ENCODE data around the gene HOXB1.

Gene HOXB1
- 0 reads per million in 3 experiments for total RNA-seq

DNA sequence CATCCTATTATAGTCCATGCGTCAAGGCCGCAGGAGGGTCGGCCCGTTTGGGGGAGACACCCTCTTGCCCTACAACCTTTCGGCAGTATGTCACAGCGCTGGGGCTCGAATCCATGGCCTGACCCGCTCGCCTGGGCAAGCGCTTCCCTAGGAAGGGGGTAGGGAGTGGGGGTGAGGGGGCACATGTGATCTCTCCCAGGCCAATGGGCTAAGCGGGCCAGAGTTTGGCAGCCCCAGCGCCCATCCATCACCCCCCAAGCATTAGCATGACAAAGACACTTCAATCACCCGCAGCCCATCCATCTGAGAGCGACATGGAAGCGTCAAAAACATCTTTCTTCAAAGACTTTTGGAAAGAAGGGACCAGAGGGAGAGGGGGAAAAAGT is at the start of gene HOXB1:
TSS of gene HOXB1 (minus strand) at position 125 of the 386 bp plus-strand sequence. CDS start at position 18, 107 bp downstream.
- DNase-seq = no peak

DNA sequence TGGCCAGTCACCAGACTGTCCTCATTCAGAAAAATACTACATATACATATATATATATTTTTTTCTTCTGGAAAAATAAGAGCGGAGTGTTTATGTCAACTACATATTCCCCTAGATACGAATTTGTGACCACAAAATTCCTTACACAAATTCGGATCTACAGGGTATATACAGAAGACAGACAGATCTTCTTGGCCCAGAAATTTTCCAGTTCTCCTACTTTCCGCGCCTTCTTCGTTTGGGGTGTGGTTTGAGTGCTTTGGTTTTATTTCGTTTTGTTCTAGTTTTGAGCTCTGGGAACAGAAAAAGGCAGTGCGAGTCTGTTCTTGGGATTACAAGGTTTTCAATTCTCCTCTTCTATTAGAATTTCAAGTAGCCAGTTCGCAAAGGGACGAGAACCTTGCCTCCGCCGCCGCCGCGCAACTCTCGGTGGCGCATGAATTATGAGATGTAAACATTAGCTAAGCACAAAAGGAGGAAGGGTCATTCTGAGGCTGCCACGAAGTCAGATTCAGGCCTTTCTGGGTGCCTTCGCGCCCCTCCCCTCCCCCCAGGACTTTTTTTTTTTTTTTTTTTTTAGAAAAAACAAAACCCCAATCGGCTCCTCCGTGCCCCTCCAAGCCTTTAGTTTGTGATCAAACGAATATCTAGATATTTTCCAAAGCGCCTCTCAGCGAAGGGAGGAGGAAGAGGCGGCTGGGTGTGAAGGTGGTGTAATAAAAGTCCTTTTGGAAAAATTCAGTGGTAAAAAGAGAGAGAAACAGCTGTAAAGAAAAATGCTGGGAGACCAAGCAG is 49.1 kb upstream of the HOXB1 start:
- DNase-seq = no peak

DNA sequence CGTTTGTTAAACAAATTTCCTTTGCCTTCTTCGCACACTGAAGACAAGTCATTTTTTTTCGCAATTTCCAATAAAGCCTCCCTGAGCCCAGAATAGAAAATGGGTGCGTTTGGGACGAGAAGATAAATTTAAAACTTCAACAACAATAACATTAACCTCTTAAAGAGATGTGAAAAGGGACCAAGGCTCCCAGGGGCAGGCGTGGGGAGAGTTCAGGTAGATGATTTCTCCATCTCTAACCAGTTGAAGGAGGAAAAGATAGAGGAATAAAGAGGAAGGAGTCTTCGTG is 48.6 kb upstream of the HOXB1 start:
- no peak for DNase-seq

DNA sequence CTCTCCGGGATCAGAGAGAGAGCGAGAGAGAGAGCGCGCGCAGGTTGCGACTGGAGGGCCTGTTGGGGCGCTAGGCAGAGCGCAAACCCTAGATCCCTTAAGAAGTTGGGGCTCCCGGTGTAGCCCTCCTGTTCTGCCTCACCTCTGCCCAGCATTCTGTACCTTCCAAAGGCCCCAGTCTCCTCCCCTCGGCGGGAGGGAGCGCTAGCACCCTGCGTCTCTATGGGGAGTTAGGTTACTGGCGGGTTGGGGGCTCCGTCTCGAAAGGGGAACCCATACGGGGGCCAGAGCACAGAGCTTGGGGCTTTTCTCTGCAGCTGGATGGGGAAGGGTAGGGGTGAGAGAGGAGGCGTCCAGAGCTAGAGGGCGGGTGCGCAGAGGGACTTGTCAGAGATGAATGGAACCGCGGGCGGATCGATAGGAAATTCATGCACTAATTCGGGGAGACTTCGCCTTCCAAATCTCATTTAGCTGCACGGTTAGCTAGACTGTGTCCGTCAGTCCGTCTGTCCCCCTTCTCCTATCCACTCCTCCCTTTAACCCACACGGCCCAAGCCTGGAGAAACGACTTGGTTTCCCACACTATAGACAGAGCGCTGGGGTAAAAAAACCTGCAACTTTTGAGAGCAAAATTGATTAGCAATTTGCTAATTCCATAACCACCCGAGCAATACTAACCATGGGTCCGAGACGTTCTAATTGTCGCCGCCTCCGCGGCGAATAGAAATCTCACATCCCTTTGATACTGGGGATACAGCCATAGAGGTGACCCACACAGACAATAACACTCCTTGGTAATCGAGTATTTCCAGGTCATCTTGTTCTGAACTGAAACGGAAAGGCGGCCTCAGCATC is 48.0 kb upstream of the HOXB1 start:
- DNase-seq = no peak

DNA sequence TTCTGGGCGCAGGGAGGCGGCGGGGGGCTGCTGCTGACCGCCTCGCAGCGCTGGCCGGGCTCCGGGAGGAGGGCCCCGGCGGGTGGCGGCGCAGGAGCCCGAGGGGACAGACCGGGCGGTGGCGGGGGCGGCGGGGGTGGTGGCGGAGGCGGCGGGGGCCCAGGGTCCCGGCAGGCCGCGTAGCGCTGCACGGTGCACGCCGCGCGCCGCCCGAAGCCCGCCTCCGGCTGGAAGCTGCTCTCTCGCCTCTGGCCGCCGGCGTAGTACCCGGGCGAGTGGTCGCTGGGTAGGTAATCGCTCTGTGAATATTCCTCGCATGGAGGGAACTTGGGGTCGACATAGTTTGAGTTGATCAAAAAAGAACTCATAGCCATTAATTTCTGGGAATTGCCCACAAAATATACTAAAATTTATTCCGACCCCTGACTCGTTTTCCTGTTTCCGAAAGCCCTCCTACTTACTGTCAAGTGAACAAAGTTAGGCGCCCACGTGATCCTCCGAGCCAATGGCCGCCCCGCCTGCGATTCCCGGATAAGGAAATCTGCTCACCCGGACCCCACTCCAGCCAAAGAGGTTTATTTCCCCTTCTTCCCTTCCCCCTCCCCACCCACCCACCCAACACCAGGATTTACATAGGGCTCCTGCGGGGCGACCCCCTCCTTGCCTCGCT is 47.3 kb upstream of the HOXB1 start, which contains the start of gene HOXB4:
TSS of gene HOXB4 (minus strand) at position 405 of the 670 bp plus-strand sequence. CDS start at position 374, 31 bp downstream.
- DNase-seq = peak; percentile 70

DNA sequence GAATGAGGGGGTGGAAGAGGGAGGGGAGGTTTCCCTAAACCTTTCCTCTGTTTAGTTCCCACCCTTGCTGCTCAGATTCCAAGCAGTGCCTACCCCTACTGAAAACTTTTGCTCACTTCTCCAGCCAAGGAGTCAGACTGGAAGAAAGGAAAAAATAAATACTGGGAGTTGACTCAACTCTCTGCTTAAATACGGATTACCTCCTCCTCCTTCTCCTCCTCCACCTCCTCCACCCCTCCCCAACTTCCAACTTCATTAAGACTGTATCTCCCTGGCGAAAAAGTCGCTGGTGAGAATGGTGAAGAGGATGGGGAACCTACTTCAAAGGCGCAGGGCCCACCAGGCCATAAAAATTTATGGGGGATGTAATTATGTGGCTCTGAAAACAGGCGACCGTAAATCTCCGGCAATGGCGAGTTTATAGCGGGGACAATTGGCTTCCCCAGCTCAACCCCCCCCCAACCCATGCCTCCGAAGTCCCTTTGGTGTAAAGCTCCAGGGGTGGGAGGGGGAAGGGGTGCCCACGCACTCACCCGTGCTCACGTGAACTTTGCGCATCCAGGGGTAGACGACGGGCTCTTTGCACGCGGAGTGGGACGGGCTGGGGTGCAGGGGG is 46.6 kb upstream of the HOXB1 start:
- DNase-seq = no peak

DNA sequence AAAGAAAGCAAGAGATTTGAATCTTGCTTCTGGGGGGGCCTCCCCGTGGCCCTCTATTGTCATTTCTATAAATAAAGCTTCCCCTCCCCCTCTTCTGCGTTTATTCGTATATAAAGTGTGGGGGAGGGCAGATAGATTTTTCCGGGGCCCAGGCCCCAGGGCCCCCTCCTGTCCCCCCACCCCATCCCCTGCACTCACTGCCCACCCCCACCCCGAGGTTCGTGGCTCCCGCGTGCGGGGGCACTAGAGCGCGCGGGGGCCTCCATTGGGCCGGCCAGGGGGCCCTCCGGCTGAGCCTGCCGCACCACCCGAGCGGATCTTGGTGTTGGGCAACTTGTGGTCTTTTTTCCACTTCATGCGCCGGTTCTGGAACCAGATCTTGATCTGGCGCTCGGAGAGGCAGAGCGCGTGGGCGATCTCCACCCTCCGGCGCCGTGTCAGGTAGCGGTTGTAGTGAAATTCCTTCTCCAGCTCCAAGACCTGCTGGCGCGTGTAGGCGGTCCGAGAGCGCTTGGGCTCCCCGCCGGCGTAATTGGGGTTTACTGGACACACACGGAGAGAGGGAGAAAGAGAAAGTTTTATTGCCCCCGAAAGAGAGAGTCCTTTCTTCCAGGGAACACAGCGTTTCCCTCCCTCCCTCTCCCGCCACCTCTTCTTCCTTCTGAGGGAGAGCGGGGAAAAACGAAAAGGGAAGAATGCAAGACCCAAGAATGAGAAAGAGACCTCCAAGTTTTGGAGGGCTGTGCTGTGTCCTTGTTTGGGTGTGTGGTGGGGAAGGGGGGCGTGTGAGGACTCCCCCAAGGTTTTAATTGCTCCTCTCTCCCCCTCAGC is 45.9 kb upstream of the HOXB1 start:
- no peak for DNase-seq

DNA sequence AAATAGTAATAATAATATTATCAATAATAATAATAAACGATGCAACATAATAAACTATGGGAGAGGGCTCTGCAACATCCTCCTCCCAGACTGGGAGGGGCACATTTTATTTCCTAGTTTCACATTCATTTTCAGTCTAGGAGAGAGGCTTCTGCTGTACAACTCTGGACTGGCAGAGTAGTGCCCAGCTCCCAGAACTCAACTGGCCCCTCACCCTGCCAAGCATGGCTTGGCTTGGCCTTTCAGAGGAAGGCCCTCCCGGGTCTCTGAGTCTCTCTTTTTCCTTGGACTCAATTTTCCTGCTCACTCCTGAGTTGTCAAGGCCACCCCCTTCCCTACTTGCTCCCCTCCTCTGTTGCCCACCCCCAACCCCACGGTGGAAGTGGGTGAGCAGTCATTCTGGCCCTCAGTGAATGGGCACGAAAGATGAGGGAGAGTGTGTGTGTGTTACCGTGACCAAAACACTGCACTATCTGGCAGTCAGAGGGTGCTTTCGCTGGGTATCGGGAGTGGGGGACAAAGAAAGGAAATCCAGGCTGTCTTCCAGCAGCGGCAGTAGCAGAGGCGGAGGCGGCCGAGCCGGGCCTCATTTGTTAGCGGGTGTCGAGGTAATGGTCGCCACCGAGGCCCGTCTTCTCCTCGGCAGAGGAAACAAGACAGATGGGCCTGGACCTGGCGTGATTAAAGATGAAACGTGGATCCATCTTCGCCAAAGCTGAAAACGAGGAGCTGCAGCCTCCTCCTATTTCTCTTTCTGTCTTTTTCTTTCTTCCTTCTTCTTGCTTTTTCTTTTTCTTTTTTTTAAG is 45.1 kb upstream of the HOXB1 start:
- no peak for DNase-seq

DNA sequence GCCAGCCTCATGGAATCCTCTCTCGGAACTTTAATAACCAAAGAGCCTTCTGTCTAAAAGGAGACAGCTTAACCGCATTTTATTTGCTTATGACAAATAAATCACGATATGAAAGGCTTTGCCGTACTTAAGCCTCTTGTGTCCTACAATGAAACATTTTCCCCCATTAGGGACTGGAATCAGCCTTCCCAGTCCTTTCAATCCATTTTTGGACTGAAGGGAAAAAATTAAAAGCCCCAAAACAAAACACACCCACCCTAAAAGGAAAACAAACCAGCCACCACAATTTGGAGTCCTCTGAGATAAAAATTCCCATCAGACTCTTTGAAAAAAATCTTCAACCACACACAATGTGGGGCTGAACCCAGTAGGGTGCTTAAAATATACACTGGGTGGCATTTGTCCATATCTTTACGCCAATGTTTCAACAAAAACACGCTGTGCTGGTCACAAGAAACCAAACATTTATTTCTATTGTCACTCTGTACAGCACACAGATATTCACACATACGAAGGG is 44.3 kb upstream of the HOXB1 start:
- DNase-seq = no peak

DNA sequence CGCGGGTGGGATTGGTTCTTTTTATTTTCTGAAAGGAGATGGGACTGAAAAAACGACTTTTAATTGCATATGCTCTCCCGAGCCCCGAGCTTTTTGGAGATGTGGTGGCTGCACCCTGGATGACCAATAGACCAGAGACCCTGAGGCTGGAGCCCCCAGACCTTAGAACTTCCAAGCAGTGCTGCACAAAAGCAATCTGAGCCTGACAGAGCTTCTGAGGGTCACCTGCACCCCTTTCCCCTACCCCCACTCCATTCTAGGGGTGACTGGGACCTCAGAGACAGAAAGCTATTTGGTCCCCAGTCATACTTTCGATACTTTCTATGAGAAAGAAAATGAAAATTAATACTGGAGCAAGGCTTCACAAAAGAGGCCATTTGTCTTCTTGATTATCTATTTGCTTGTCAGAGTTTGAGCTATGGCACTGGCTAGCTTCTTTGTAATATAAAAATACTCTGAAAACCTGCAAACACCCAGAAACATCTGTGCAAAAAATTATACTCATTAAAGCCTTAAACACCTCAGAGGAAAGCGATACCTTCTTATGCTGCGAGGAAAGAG is 43.8 kb upstream of the HOXB1 start:
- no peak for DNase-seq

DNA sequence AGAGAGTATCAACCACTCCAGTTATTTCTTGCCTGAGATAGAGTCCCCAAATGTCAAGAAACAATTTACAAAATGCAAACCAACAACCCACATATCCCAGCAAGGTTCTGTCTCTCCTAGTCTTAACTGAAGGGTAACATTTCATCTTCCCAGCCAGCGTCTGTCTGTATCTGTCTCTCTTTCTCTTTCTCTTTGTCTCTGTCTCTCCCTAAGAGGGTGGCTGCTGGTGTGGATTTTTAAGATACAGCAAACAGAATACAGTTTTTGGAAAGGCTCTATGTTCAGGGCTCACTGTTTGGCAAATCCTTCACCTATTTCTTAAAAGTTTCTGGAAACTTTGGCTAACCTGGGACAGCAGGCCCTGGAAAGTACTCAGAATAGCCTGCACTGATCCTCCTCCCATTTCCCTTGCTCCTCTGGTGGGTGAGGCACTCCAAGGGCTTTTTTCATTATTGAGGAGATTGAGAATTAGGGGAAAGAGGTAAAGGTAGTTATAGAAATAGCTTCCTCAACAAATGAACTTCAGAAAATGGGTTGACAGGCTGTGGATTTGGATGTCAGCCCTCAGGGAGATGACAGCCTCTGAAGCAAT is 41.1 kb upstream of the HOXB1 start:
- DNase-seq = no peak

DNA sequence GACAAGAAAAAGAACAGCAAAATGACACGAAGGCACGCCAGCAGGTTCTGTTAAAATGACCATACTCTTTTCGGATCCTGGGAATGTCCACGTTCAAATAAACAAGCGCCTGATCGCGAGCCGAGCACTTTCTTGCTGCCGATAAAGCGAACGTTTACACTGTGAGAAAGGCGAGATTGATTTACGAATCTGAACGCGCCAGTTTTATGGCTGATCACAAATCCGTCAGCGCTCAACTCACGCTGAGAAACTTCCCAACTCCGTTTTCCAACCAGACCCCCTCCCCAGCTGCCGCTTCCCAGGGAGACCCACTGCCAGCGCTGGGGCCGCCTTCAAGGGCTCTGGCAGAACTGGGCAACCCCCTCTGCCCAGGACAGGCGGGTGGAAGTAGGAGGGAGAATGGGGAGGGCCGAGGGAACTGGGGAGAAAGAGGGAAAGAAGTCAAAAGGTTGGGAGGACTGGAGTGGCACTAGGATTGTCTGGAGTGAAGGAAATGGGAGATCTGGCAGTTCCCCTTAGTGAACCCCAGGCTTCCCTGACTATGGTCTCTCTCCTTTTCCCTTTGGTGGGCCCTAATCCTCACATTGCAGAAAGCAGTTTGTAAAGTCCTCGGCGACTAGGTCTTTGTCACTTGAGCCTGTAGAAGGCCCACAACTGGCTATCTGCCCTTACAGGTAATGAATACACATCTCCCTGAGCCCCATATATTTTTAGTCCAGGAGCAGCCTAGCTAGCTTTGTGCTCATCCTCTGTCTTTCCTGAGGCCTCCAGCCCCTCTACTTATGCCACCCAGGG is 40.4 kb upstream of the HOXB1 start:
- DNase-seq = no peak

DNA sequence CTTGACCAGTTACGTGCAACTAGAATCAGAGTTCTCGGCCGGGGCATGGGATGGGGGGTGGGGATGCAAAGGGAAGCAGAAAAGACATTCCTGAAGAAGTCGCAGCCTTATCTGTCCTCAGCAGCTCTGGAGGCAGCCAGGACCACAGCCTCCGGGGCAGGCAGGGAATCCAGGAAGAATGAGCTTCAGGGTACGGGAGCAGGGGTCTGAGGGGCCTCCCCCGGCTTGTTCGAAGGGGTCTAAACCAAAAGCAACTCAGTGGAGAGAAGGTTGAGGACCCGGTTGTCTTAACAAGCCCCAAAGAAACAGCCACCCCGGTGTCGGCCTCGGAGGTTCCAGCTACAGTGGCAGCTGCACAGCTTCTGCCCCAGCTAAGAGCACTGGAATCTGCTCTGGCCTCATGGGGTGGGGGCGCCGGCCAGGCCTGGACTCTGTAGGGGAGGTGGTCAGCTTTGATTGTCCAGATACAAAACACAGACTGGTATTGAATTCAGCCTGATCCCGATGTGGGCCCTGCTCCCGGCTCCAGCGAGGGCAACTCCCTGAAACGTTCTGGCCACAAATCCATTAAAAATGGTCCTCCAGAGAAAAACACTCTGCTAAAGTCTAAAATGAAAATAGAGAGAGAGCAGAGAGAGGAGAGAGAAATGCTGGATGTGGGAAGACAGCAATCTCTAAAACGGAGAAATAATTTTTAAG is 39.7 kb upstream of the HOXB1 start:
- DNase-seq = no peak

DNA sequence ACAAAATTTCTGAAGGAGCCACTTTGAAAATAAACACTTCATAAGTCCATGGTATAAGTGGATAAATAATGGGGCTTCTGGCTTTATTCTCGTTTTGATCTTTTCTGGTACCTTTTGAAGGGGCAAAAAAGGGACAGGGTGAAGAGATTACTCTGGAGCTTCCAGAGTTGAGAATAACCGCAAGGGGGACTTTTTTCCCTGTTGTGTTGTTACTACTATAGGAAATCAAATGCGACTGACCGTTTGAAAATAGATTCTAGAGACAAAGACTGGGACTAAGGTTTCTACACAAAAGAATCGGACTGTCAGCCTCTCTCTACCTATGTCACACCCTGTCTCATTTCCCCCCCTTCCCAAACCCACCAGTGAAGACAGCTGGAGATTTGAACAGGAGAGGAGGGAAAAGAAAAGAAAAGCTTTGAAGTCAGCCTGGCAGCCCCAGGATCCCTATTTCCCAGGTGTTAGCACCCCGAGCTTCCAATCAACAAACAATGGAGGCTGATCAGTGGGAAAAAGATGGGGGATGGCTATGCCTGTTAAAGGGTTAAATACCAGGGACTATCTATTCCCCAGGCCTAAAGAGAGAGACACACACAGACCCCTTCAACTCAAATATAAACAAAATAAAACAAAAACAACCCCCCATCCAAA is 39.0 kb upstream of the HOXB1 start:
- no peak for DNase-seq

DNA sequence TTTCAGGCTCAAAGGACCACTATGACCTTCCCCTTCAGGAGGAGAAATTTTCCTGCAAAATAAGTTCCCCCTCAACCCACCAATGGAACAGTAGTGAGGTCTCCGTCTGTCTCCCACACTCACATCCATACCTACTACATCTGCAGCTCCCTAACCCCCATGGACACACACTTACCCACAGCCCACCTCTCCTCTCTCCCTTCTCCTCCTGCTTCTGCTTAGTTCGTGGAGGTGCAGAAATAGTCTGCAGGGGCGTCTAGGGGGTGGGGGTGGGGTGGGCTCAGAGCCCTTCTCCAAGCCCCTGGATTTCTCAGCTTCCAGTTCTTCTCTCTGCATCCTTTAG is 38.4 kb upstream of the HOXB1 start:
- DNase-seq = no peak

DNA sequence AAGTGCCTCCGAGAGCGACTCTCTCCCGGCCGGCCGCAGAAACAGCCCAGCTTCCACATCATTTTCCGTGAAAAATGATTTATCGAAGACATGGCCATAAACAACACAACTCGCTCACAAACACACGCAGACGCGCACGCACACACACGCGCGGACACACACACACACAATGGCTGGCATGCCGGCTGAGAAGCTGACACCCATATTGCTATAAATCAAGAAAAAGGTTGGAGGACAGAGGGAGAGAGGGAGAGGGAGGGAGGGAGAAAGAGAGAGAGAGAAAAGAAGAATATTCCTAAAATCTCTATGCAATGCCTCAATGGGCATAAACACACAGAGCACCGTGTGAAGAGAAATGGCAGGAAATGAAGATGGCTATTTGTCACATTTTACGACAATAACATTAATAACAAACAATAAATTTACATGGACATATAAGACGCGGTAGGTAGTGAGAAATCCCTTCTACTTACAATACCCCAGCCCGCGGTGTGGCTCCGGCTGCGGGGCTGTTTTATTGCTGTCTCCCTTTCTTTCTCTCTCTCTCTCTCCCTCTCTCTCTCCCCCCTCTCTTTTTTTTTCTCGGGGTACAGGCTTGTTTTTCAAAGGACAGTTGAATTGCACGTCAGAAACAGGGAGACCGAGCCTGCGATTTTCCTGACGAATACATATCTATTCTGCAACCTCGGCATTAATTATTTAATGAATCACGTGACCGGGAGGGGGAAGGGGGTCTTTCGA is 37.9 kb upstream of the HOXB1 start:
- DNase-seq = no peak

DNA sequence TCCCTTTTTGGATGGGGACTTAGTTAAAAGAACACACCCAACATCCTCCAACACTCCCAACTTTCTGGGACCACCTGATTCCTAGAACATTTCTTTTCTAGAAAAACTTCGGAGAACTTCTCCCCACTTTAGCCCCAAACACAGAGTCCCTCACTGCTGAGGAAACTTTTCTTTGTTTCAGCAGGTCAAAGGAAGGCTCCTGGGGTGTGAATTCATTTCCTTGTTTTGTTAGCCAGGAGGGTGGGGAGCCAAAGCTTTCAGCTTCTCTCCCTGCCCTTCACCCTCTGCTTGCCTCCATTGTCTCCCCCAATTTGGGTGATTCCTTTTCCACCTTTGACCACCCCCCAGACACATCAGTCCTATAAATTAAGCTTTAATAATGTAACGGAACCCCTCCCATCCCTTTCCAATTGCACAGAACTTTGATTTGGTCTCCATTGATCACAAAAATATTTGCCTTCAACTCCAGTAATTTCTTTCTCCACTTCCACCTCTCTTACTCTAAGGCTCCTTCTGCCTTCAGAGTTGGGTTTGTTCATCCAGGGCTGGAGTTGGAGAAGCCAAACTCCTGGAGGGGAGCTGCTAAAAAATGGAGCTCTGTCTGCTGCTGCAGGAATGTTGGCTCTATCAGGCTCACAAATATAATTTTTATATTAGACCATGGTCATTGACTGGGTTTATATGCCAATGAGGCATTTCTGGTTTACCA is 37.0 kb upstream of the HOXB1 start:
- DNase-seq = no peak

All from central memory CD4-positive, alpha-beta T cell (primary cell).